Natural killer cell treated with Interleukin-12 subunit alpha and Interleukin-12 subunit beta and Interleukin-15 and Interleukin-18, amount 100 ng/mL, for 72 hours (primary cell): ENCODE measurements around the gene PPM1H. TPM values are rescaled to one million over a fixed set of nuclear protein-coding genes. Genes with fewer than 3 reads are reported as not detected.

Experiments used
- ATAC-seq, 2 donors: fragments of 150-1000 bp; cut with Tn5 transposase in 1 of 2; sonication (Bioruptor Pico), chemical (Tn5 transposase) in 1 of 2; 2 replicates each; pipeline ENCODE4 v1.10.0; 2021
- DNase-seq: peaks from one replicate; pipeline ENCODE4 v3.0.0; 2022; ENCODE audit warnings: low spot score
- H3K27ac Mint-ChIP-seq, 2 donors: 1 replicate in 1 of 2; 2 replicates in 1 of 2; pipeline ENCODE4 v1.8.0; 2022; ENCODE audit warnings: mixed read lengths in 2 of 2, mild to moderate bottlenecking in 1 of 2, moderate library complexity in 1 of 2
- H3K27me3 Mint-ChIP-seq, 2 donors: 1 replicate in 1 of 2; 2 replicates in 1 of 2; pipeline ENCODE4 v1.8.0; 2022; ENCODE audit warnings: mixed read lengths in 2 of 2
- H3K36me3 Mint-ChIP-seq: one replicate; pipeline ENCODE4 v1.8.0; 2022; ENCODE audit warnings: mixed read lengths
- H3K4me1 Mint-ChIP-seq, 2 donors: 1 replicate in 1 of 2; 2 replicates in 1 of 2; pipeline ENCODE4 v1.8.0; 2022; ENCODE audit warnings: low read depth in 2 of 2, mixed read lengths in 2 of 2, mild to moderate bottlenecking in 1 of 2
- H3K4me3 Mint-ChIP-seq: one replicate; pipeline ENCODE4 v1.8.0; 2022; ENCODE audit warnings: mixed read lengths
- H3K9me3 Mint-ChIP-seq: 2 replicates; pipeline ENCODE4 v1.8.0; 2022; ENCODE audit warnings: mixed read lengths
- total RNA-seq, 2 donors: library from RNA; stranded (reverse); gene quantifications; one replicate each; pipeline ENCODE4 v1.2.3, GENCODE V29; 2022

Gene PPM1H
- total RNA-seq, 2 donors from 2014 or later, result 0.38 TPM; not detected in 1

DNA sequence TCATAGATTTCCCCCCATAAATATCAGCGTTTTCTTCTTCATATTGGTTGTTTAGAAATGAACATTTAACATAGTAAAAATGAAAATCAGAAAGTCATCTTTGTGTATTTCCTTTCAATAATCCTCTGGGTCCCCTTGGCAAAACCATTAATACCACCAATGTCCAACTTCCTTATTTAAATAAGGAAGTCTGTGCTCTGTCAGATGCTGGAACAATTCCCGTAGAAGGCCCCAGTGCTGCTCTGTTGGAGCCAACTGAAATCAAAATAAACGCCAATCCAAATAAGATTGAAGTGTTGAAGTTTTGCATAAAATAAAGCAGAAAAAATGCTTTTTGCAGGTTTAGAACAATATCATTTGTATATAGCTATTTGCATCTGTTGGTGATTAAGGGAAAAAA lies 93.1 kb downstream of the PPM1H start:
- H3K4me1 Mint-ChIP-seq, result no peaks in the 10 kb centered on the region

DNA sequence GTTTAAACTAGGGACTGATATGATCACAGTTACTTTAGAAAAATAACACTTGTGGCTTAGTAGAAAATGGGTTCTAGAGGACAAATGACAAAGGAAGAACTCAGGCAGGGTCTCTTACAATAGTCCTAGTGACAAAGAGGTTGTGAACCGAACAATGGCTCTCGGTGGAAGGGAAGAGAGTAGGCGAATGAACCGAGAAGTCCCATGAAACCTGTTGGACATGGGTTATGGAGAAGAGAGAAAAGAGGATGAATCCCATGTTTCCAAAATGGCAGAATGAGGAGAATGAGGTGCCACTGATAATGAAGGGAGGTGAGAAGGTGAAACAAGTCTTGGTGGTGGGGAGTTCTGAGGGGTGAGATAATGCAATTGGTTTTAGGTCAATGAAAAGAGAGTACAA lies 94.1 kb downstream of the PPM1H start:
- H3K36me3 Mint-ChIP-seq, result no peaks in the 10 kb centered on the region
- H3K27me3 Mint-ChIP-seq, result peaks cover 10 to 25% of the 10 kb centered on the region in 2 donors
- H3K4me3 Mint-ChIP-seq, result no peak overlapping the region
- ATAC-seq, result no peak
- H3K27ac Mint-ChIP-seq, result no peak overlapping the region
- H3K4me1 Mint-ChIP-seq, result no peaks in the 10 kb centered on the region
- H3K9me3 Mint-ChIP-seq, result no peaks in the 10 kb centered on the region
- no peak for DNase-seq

More for the DNA sequence above, 93.1 kb downstream of the PPM1H start:
- no peaks in the 10 kb centered on the region for H3K9me3 Mint-ChIP-seq
- H3K36me3 Mint-ChIP-seq, result no peaks in the 10 kb centered on the region
- H3K27me3 Mint-ChIP-seq, result peaks cover 10 to 22% of the 10 kb centered on the region in 2 donors
- no peak overlapping the region for H3K4me3 Mint-ChIP-seq
- no peak overlapping the region for H3K27ac Mint-ChIP-seq
- ATAC-seq (no peak), DNase-seq (no peak)

DNA sequence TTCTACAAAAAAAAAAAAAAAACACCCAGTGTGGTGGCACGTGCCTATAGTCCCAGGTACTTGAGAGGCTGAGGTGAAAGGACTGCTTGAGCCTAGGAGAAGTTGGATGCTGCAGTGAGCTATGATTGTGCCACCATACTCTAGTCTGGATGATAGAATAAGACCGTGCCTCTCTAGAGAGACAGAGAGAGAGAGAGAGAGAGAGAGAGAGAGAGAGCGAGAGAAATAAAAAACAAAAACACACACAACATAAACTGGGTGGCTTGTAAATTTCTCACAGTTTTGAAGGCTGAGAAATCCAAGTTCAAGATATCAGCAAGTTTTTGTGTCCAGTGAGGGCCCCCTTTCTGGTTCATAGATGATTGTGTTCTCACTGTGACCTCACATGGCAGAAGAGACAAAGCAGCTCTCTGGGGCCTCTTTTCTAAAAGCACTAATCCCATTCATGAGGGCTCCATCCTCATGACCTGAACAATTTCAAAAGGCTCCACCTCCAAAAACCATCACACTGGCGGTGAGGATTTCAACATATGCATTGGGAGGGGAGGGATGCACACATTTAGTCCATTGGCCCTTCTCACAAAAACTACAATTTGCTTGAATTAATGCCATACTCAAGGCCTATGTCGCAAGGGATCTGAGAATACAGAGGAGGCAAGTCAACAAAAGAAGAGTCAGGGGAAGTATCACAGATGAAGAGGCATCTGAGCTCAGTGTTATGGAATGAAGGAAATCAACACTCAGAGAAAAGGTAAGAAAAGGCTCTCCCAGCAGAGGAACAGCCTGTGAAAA lies 94.9 kb downstream of the PPM1H start:
- H3K36me3 Mint-ChIP-seq, result no peaks in the 10 kb centered on the region

DNA sequence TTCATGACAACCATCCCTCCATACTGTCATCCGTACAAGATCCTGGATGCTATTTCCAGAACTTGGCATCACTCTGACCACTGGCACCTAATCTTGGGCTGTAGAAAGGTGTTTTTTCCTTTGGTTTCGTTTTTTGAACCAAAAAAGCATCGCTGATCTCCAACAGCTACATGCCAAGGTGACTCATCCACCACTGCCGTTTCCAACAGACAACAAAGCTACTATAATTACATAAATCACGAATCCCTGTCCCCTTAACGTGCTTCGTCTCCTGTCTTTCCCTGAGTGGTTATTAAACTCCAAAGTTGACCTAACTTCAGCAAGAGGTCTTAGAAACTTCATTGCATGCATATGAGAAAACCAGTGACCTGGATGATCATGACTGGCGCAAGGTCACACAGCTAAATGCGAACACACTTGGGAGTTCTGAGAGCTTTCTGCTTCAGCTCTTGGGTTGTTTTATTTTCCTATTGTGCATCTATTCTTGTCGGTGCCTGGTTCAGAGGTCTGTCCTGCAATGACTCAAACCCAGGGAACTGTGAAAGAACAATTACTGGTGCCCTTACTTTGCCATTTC lies 99.9 kb downstream of the PPM1H start:
- Mint-ChIP-seq H3K27me3 (peaks cover 5 to 18% of the 10 kb centered on the region in 2 donors), H3K4me1 (no peaks in the 10 kb centered on the region), H3K36me3 (no peaks in the 10 kb centered on the region), H3K4me3 (no peak overlapping the region), H3K9me3 (no peaks in the 10 kb centered on the region), H3K27ac (no peak overlapping the region)
- no peak for DNase-seq
- ATAC-seq, result no peak

More for the DNA sequence above, 94.9 kb downstream of the PPM1H start:
- H3K27ac Mint-ChIP-seq, result no peak overlapping the region
- H3K4me3 Mint-ChIP-seq, result no peak overlapping the region
- ATAC-seq (no peak), DNase-seq (no peak)
- no peaks in the 10 kb centered on the region for H3K9me3 Mint-ChIP-seq
- no peaks in the 10 kb centered on the region for H3K4me1 Mint-ChIP-seq
- peaks cover 10 to 24% of the 10 kb centered on the region in 2 donors for H3K27me3 Mint-ChIP-seq

DNA sequence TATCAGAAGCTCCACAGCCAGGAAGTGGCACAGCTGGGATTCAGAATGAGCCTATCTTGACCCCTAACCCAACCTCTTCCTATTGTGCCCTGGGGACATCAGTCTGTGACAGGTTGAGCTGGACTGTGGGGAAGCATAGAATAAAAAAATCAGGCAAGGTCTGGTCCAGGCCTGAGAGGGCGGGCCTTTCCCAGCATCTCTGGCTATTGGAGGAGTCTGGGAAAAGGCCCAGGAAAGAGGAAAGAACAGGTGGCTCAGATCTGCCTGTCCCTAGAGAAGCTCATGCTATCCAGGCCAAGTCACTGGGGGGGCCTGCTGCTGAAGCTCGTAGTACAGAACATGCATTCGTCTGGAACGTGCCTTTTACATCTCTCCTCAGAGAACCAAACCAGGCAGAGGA lies 100.5 kb downstream of the PPM1H start:
- peaks cover 2 to 12% of the 10 kb centered on the region in 2 donors for H3K27me3 Mint-ChIP-seq
- no peaks in the 10 kb centered on the region for H3K4me1 Mint-ChIP-seq
- ATAC-seq (no peak), DNase-seq (no peak)
- no peak overlapping the region for H3K4me3 Mint-ChIP-seq
- H3K9me3 Mint-ChIP-seq, result no peaks in the 10 kb centered on the region
- H3K27ac Mint-ChIP-seq, result no peak overlapping the region
- no peaks in the 10 kb centered on the region for H3K36me3 Mint-ChIP-seq

DNA sequence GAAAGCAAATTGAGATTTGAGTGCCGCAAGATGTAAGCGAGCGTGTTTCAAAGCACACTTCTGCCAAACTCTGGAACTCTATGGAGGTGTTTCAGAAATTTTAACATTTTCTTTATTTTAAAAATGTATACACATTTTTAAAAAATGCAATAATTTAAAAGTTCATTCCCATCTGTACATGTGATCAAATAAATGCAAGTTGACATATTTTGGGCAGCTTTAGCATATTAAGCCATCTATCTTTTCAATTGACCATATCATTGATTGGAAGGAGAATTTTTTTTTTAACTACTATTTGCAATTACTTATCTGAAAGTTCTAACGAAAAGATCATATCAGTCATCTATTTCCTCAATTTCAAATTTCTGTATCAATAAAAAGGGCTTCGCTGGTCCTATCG lies 101.3 kb downstream of the PPM1H start:
- Mint-ChIP-seq H3K4me1 (no peaks in the 10 kb centered on the region), H3K27ac (no peak overlapping the region), H3K4me3 (no peak overlapping the region), H3K27me3 (peaks cover 2 to 12% of the 10 kb centered on the region in 2 donors), H3K36me3 (no peaks in the 10 kb centered on the region), H3K9me3 (no peaks in the 10 kb centered on the region)
- ATAC-seq, result no peak
- no peak for DNase-seq

DNA sequence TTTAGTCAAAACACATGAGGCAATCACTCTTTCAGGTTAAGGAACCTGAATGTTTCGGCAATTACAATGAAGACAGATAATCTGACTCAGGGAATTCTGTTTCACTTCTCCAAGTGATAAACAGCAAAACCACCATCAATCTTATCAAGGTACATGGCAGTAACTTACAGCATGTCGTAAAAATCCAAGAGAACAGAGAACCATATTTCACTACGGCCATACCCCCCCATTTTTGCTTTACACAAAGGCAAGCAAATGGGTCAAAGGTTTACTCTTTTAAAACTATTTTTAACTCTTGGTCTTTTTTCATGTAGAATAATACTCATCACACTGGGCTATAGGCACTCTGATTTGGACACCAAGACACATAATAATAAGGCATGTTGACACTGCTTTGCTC lies 102.4 kb downstream of the PPM1H start:
- Mint-ChIP-seq H3K4me1 (no peaks in the 10 kb centered on the region), H3K9me3 (no peaks in the 10 kb centered on the region), H3K4me3 (no peak overlapping the region)

DNA sequence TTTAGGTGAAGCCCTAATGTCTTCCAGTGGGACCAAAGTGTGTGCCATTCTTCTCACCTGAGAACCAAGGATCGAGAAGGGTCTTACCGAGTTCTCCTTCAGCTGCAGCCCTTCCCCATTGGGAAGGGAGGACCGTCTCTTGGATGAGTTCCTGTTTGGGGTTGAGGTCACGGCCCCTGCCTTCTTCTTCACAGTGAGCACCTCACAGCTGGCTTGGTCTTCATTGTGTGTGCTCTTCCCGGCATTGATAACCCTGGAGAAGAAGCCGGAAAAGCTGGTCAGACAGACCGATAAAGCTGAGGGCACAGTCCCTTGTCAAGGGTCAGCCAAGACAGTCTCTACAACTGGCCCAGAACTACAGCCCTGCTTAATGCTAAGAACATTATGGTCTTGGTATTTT lies 102.9 kb downstream of the PPM1H start:
- H3K4me3 Mint-ChIP-seq, result no peak overlapping the region
- H3K27ac Mint-ChIP-seq, result no peak overlapping the region
- H3K9me3 Mint-ChIP-seq, result no peaks in the 10 kb centered on the region
- ATAC-seq, result no peak
- no peaks in the 10 kb centered on the region for H3K4me1 Mint-ChIP-seq
- no peak for DNase-seq
- H3K27me3 Mint-ChIP-seq, result peaks cover 0 to 12% of the 10 kb centered on the region in 2 donors
- H3K36me3 Mint-ChIP-seq, result no peaks in the 10 kb centered on the region

More for the DNA sequence above, 102.4 kb downstream of the PPM1H start:
- ATAC-seq (no peak), DNase-seq (no peak)
- H3K27me3 Mint-ChIP-seq, result peaks cover 0 to 12% of the 10 kb centered on the region in 2 donors
- no peak overlapping the region for H3K27ac Mint-ChIP-seq
- H3K36me3 Mint-ChIP-seq, result no peaks in the 10 kb centered on the region

DNA sequence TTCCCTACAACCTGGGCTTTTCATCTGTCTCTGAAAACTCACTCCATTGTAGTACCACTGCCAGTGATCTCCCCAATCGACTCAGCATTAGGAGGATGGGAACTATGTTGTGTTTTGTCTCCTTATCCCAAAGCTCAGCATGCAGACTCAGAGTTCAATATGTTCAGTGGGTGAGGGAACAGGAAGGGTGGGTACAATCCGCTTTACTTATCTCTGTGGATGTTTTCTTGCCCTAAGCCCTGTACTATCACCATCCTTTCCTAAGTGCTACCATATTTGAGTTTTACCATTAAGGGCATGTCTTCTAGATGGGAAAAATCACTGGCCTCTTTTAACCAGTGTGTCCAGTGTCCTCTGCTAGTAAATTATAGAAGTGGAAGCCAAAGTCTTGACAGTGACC lies 107.1 kb downstream of the PPM1H start:
- peaks cover 7% of the 10 kb centered on the region in 2 donors for H3K27me3 Mint-ChIP-seq
- DNase-seq, result no peak
- no peaks in the 10 kb centered on the region for H3K36me3 Mint-ChIP-seq
- no peaks in the 10 kb centered on the region for H3K9me3 Mint-ChIP-seq
- H3K4me3 Mint-ChIP-seq, result no peak overlapping the region
- no peak for ATAC-seq
- no peak overlapping the region for H3K27ac Mint-ChIP-seq
- H3K4me1 Mint-ChIP-seq, result no peaks in the 10 kb centered on the region

DNA sequence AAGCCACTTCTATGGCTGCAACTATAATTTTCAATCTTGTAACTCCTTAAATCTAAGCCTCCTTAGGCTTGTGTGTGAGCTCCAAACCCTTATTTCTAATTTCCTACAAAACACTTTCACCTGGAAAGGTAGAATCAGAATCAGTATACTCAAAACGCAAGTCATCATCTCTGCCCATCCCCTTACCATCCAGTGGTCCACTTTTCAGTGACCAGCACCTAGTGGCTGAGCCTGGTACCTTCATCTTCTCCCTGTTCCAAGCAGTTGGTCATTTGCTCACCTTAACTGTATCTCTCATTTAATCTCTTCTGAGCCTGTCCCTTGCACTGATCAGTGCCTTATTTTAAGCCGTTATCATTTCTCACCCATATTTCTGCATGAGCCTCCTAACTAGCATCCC lies 107.9 kb downstream of the PPM1H start:
- no peak overlapping the region for H3K4me3 Mint-ChIP-seq
- no peaks in the 10 kb centered on the region for H3K4me1 Mint-ChIP-seq
- H3K9me3 Mint-ChIP-seq, result no peaks in the 10 kb centered on the region
- ATAC-seq, result no peak
- no peak for DNase-seq
- no peaks in the 10 kb centered on the region for H3K36me3 Mint-ChIP-seq
- H3K27me3 Mint-ChIP-seq, result peaks cover 13 to 15% of the 10 kb centered on the region in 2 donors
- no peak overlapping the region for H3K27ac Mint-ChIP-seq

DNA sequence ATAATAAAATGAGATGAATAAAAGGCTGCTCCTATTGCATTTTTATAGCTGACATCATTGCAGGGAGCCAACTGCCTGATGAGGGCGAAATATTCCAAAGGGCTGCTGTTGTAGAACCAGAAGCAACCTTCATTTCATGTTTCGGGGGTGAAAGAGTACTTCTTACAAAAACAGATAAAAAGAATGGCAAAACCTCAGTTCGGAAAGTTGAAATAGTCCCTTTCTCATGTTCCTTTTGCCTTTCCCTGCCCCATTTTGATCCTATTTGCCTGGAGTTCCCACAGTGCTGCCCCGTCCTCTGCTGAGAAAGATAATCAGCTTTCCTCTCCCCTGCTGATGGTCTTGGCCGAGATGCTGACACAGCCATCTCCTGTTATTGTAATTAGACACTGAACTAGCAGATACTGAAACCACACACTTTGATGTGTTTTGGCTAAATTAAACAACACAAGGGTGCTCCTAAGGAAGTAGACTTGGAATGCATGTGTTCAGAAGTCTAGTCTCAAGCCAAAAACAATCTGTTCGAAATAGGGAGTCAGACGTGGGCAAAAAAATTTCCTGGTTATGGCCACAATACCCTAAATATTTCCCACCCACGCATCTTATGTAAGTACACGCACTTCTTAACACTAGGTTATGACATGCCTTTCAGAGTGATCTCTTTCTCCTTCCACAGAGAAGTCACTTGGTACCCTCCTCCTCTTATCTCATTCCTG lies 117.2 kb downstream of the PPM1H start:
- Mint-ChIP-seq H3K27me3 (peaks cover 25 to 40% of the 10 kb centered on the region in 2 donors), H3K36me3 (no peaks in the 10 kb centered on the region), H3K9me3 (no peaks in the 10 kb centered on the region), H3K27ac (no peak overlapping the region), H3K4me1 (peaks cover 0 to 8% of the 10 kb centered on the region in 2 donors), H3K4me3 (no peak overlapping the region)
- ATAC-seq, result no peak
- no peak for DNase-seq

DNA sequence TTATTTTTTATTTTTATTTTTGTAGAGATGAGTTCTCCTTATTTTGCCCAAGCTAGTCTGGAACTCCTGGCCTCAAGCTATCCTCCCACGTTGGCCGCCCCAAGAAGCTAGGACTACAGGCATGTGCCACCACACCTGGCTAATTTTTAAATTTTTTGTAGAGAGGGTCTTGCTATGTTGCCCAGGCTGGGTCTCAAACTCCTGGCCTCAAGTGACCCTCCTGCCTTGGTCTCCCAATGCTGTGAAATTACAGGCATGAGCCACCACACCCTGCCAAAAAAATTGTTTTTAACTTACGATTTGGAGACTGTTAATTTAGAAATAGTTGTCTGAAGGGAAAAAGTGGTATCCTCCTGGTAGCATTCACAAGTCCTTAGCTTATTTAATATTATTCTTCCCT lies 120.7 kb downstream of the PPM1H start:
- H3K4me1 Mint-ChIP-seq, result peaks cover 0 to 9% of the 10 kb centered on the region in 2 donors
- peaks cover 12 to 17% of the 10 kb centered on the region in 2 donors for H3K27me3 Mint-ChIP-seq
- no peaks in the 10 kb centered on the region for H3K9me3 Mint-ChIP-seq
- no peak overlapping the region for H3K27ac Mint-ChIP-seq
- DNase-seq (no peak), ATAC-seq (no peak)
- no peak overlapping the region for H3K4me3 Mint-ChIP-seq
- no peaks in the 10 kb centered on the region for H3K36me3 Mint-ChIP-seq

DNA sequence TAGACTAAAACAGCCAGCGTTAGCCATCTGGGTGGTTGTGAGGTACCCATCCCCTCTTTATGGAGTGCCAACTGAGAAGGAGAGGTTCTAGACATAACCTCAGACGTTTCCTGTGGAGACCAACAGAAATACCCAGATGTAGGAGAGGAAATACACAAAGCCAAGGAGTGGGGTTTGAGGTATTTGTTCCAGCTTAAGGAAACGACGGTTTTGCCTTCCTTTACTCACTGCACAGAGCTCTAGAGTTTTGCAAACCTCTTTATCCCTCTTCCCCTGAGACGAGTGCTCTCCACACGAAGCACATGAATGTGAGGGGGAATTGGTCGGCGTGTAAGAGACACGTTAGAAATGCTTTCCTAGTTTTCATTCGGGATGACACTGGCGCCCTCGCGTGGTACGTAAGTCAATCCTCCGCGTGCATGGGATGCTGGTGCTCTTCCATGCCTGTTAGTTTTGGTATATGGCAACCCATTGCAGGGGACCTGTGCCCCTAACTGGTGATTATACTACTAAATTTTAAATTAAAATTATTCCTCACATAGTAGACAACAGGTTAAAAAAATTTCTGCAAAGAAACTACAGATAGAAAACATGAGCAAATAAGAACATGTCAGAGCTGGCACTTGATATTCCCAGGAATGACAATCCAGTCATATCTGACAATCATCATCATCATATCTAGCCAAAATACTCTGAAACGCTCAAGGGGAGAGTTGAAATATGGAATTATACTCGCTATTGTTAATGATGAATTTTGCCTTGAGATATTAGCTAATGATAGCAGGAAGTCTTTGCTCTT lies 121.7 kb downstream of the PPM1H start:
- Mint-ChIP-seq H3K4me1 (peaks cover 0 to 9% of the 10 kb centered on the region in 2 donors), H3K36me3 (no peaks in the 10 kb centered on the region), H3K27me3 (peaks cover 12 to 17% of the 10 kb centered on the region in 2 donors), H3K4me3 (peak overlapping the region; percentile 55), H3K27ac (no peak overlapping the region), H3K9me3 (no peaks in the 10 kb centered on the region)
- no peak for DNase-seq
- ATAC-seq, result peak in 1 of 2 donors; percentile 41
